GM18909 (cell line): ENCODE results near the gene GTF3C5.
"Not testable (repeated sequence)": the region's sequence is repeated elsewhere in the genome, so short reads cannot be mapped to it uniquely, and the experiment has no call there.

Experiments used
- ATAC-seq: cut with Tn5 transposase; IDR thresholded peaks from one replicate; pipeline ENCODE4 v1.9.1; 2021; ENCODE audit warnings: mild to moderate bottlenecking; ENCODE audit not compliant: unreplicated experiment, poor library complexity

GTF3C5 gene

GRCh38 chr9:133065070-133065388 is 34.2 kb downstream of the GTF3C5 start:
- ATAC-seq = no peak

- ATAC-seq = no peak
These were observed 35.6 kb downstream of the GTF3C5 start for GRCh38 chr9:133066181-133066983.

DNA sequence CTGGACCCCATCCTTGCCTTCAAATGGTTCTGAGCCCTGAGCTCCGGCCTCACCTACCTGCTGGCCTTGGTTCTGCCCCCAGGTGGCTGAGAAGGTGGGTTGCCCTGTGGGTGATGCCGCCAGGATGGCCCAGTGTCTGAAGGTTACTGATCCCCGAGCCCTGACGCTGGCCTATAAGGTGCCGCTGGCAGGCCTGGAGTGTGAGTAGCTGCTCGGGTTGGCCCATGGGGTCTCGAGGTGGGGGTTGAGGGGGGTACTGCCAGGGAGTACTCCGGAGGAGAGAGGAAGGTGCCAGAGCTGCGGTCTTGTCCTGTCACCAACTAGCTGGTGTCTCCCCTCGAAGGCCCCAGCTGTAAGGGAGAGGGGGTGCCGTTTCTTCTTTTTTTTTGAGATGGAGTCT is 36.2 kb downstream of the GTF3C5 start:
- ATAC-seq = no peak

GRCh38 chr9:133067813-133068212 is 37.0 kb downstream of the GTF3C5 start:
- no peak for ATAC-seq

- not testable (repeated sequence) for ATAC-seq
These were observed 37.6 kb downstream of the GTF3C5 start for GRCh38 chr9:133068431-133068830.

DNA sequence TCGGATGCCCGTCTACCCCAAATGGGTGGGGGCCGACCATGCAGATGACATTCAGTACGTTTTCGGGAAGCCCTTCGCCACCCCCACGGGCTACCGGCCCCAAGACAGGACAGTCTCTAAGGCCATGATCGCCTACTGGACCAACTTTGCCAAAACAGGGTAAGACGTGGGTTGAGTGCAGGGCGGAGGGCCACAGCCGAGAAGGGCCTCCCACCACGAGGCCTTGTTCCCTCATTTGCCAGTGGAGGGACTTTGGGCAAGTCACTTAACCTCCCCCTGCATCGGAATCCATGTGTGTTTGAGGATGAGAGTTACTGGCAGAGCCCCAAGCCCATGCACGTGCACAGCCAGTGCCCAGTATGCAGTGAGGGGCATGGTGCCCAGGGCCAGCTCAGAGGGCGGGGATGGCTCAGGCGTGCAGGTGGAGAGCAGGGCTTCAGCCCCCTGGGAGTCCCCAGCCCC is 39.7 kb downstream of the GTF3C5 start:
- not testable (repeated sequence) for ATAC-seq

- not testable (repeated sequence) for ATAC-seq
These were observed 40.2 kb downstream of the GTF3C5 start for GRCh38 chr9:133070985-133071384.

- ATAC-seq = no peak
These were observed 40.8 kb downstream of the GTF3C5 start for GRCh38 chr9:133071484-133072150.

DNA sequence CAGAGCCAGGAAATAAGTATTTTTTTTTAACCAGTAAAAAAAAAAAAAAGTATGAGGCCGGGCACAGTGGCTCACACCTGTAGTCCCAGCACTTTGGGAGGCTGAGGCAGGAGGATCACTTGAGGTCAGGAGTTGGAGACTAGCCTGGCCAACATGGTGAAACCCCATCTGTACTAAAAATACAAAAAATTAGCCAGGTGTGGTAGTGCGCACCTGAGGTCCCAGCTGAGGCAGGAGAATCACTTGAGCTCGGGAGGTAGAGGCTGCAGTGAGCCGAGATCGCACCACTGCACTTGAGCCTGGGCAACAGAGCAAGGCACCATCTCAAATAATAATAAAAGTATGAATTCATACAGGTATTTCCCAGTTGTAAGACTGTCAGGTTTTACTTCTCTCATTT is 41.4 kb downstream of the GTF3C5 start:
- not testable (repeated sequence) for ATAC-seq

DNA sequence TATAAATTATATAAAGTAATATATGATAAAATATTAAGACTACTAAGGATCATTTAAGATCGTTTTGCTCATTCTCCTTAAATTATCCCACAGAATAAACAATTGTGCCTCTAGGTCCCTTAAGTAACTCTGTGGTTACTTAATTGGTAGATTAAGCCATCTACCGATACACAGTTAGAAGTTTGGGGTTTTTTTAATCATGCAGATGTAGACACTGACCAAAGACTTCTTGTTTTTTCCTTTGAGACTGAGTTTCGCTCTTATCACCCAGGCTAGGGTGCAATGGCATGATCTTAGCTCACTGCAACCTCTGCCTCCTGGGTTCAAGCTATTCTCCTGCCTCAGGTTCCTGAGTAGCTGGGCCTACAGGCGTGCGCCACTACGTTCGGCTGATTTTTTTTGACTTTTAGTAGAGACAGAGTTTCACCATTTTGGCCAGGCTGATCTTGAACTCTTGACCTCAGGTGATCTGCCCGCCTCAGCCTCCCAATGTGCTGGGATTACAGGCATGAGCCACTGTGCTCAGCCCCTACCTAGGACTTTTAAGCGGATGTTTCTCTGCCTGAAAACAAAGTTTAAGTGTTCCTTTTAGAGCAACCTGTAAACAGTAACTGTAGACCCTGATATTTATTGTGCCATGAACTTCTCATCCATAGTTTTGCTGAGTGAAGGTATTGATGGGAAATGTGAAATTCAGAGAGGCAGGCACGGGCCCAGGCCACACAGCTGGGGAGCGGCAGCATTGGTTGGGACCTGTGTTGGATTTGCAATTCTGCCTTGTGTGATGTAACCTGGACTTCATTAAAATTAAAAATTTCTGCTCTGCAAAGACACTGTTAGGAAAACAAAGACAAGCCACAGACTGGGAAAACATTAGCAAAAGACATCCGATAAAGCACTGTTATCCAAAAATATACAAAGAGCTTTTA is 42.6 kb downstream of the GTF3C5 start:
- no peak for ATAC-seq

- no peak for ATAC-seq
These were observed 43.4 kb downstream of the GTF3C5 start for GRCh38 chr9:133074111-133074651.

- ATAC-seq = no peak
These were observed 45.3 kb downstream of the GTF3C5 start for GRCh38 chr9:133075925-133076630.

GRCh38 chr9:133076691-133077090 is 45.9 kb downstream of the GTF3C5 start:
- no peak for ATAC-seq

DNA sequence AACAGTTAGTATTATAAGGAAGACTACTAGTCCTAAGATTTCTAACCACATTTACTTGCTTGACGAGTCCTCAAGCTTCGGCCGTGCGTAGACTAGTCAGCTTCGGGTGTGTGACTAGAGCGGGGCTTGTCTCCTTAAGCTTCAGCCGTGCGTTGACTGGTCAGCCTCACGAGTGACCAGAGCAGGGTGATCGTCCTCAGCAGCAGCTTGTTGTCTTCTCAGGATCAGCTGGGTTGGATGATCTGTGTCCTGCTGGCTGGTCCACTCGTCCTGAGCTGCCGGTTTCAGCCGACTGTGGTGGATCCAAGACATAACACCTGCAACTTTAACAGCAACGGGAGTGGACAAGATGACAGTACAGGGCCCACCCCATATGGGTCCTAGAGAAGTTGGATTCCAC is 47.7 kb downstream of the GTF3C5 start:
- no peak for ATAC-seq

- ATAC-seq = no peak
These were observed 49.4 kb downstream of the GTF3C5 start for GRCh38 chr9:133080161-133080560.

- ATAC-seq = not testable (repeated sequence)
These were observed 50.3 kb downstream of the GTF3C5 start for GRCh38 chr9:133080786-133081779.

DNA sequence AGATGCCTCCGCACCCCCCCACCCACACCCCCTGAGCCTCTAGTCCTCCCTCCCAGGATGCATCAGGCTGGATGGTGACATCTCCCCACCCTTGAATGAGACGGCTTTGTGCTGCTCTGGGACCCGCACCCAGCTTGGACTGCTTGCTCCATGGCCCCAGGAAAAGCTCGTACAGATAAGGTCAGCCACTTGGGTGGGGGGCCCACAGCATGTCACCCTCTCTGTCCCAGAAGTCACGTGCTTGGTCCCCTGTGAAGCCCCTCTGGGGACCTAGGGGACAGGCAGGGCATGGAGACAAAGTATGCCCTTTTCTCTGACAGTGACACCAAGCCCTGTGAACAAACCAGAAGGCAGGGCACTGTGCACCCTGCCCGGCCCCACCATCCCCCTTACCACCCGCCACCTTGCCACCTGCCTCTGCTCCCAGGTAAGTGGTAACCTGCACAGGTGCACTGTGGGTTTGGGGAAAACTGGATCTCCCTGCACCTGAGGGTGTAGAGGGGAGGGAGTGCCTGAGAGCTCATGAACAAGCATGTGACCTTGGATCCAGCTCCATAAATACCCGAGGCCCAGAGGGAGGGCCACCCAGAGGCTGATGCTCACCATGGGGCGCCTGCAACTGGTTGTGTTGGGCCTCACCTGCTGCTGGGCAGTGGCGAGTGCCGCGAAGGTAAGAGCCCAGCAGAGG is 51.3 kb downstream of the GTF3C5 start:
- ATAC-seq = not testable (repeated sequence)

DNA sequence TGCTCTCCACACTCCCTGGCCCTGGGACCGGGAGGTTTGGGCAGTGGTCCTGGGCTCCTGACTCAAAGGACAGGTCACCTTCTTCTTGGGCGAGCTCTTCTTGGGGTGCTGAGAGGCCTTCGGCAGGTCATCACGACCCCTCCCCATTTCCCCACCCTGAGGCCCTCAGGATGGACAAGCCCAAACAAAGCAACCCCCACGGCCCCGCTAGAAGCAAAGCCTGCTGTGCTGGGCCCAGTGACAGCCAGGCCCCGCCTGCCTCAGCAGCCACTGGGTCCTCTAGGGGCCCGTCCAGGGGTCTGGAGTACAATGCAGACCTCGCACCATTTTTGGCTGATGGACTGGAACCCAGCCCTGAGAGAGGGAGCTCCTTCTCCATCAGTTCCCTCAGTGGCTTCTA is 52.9 kb downstream of the GTF3C5 start:
- not testable (repeated sequence) for ATAC-seq
